Ectodermal cell (in vitro differentiated cells): ENCODE results near the gene B3GALT6.

Source experiments
- H3K27ac ChIP-seq: 2 replicates; pipeline ENCODE4 v1.7.0; 2013; ENCODE audit warnings: mild to moderate bottlenecking, low read depth, low read length; ENCODE audit not compliant: insufficient read depth, poor library complexity, severe bottlenecking
- H3K27me3 ChIP-seq: 2 replicates; pipeline ENCODE4 v1.7.0; 2013; ENCODE audit warnings: mild to moderate bottlenecking, low read length; ENCODE audit not compliant: insufficient read depth, control insufficient read depth, poor library complexity, severe bottlenecking
- H3K36me3 ChIP-seq: one replicate; pipeline ENCODE4 v1.7.0; 2013; ENCODE audit warnings: low read length; ENCODE audit not compliant: control insufficient read depth, insufficient read depth
- H3K4me1 ChIP-seq: one replicate; pipeline ENCODE4 v1.7.0; 2013; ENCODE audit warnings: low read length; ENCODE audit not compliant: control insufficient read depth, insufficient read depth
- H3K4me3 ChIP-seq: 2 replicates; pipeline ENCODE4 v1.7.0; 2013; ENCODE audit warnings: low read depth, low read length, control low read depth; ENCODE audit not compliant: insufficient read depth
- H3K9me3 ChIP-seq: 2 replicates; pipeline ENCODE4 v1.7.0; 2013; ENCODE audit warnings: mild to moderate bottlenecking, low read length, moderate library complexity; ENCODE audit not compliant: control insufficient read depth
- WGBS, 2 experiments: methylation state at CpG; one replicate each; pipeline ENCODE4 v1.1.7; 2013; ENCODE audit warnings: missing lambda C conversion rate in 2 of 2; 5-methylcytosine and 5-hydroxymethylcytosine counted together

The B3GALT6 gene

GRCh38 chr1:1202831-1203560 is 29.0 kb upstream of the B3GALT6 start:
- Histone ChIP-seq H3K4me3 (no peak overlapping the region), H3K9me3 (no peaks in the 10 kb centered on the region), H3K36me3 (no peaks in the 10 kb centered on the region), H3K27me3 (peaks cover 74% of the 10 kb centered on the region), H3K4me1 (peaks cover 8% of the 10 kb centered on the region), H3K27ac (no peak overlapping the region)
- 78 to 79% methylated on average over 27 of the region's 27 CpGs for WGBS, 2 experiments

GRCh38 chr1:1203561-1204424 is 28.2 kb upstream of the B3GALT6 start:
- Histone ChIP-seq H3K4me1 (peaks cover 8% of the 10 kb centered on the region), H3K9me3 (no peaks in the 10 kb centered on the region), H3K36me3 (no peaks in the 10 kb centered on the region), H3K4me3 (no peak overlapping the region), H3K27me3 (peaks cover 74% of the 10 kb centered on the region), H3K27ac (no peak overlapping the region)
- WGBS, 2 experiments = 85 to 86% methylated on average over 49 of the region's 49 CpGs

DNA sequence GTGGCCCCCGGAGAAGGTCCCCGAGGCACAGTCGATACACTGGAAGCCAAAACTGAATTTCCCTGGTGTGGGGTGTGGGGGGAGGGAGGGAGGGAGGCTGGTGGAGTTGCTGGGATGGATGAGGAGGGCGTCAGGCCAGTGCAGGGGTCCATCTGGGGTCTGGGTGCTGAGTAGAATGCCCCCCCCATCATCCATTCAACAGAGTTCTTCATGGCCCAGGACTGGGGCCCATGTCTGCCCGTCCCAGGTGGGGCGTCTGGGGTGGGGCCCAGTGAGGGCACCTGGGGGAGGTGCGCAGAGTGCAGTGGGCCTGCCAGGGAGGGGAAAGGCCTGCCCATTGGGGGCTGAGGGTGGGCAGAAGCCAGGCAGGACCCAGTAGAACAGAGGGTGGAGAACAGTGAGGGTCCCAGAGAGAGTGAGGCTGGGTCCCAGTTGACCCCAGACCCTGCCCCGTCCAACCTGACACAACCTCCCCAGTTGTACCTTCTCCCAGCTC is 27.6 kb upstream of the B3GALT6 start:
- Histone ChIP-seq H3K9me3 (no peaks in the 10 kb centered on the region), H3K36me3 (no peaks in the 10 kb centered on the region), H3K27ac (no peak overlapping the region), H3K27me3 (peaks cover 70% of the 10 kb centered on the region), H3K4me3 (no peak overlapping the region), H3K4me1 (peaks cover 8% of the 10 kb centered on the region)
- WGBS, 2 experiments = 91 to 93% methylated on average over 8 of the region's 8 CpGs

- H3K27ac ChIP-seq = no peak overlapping the region
- H3K36me3 ChIP-seq = no peaks in the 10 kb centered on the region
- H3K9me3 ChIP-seq = no peaks in the 10 kb centered on the region
- peaks cover 69% of the 10 kb centered on the region for H3K27me3 ChIP-seq
- H3K4me1 ChIP-seq = peaks cover 8% of the 10 kb centered on the region
- no peak overlapping the region for H3K4me3 ChIP-seq
- 88 to 90% methylated on average over 19 of the region's 19 CpGs for WGBS, 2 experiments
Observed at GRCh38 chr1:1204998-1205768, 26.9 kb upstream of the B3GALT6 start.

- no peaks in the 10 kb centered on the region for H3K9me3 ChIP-seq
- WGBS, 2 experiments = 33% methylated on average over 31 of the region's 31 CpGs
- H3K4me3 ChIP-seq = peak overlapping the region; percentile 23
- H3K27me3 ChIP-seq = peaks cover 62% of the 10 kb centered on the region
- no peak overlapping the region for H3K27ac ChIP-seq
- H3K4me1 ChIP-seq = peaks cover 8% of the 10 kb centered on the region
- no peaks in the 10 kb centered on the region for H3K36me3 ChIP-seq
Observed at GRCh38 chr1:1205769-1206375, 26.2 kb upstream of the B3GALT6 start.

DNA sequence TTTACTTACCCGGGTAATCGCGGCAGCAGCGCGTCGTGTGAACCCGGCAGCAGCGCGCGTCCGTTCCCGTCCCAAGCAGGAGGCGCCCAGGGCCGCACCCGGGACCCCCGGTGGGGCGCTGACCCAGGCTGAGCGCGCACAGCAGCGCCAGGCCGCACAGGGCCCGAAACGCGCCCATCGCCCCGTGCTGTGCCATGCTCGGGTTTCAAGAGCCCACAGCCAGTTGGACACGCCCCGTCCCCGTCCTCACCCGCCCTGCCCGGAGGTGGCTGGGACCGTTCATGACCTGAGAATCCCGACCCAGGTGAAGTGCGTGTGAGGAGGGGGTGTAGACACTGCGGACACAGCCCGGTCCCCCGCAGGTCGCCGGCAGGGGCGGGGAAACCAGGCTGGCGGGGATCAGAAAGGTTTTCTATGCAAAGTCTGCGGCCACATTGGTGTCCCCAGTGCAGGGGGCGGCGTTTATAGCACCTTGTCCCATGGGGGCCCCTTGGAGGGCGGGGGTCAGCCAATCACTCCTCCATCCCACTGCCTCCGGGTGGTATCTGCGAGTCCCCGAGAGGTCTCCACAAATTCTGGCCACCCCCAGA is 25.6 kb upstream of the B3GALT6 start, which contains the start of gene TNFRSF18:
TSS of gene TNFRSF18 (minus strand) at position 217 of the 590 bp plus-strand sequence. CDS start at position 196, 21 bp downstream.
- Histone ChIP-seq H3K27ac (no peak within 1 kb of the TSS), H3K36me3 (no peaks in the 10 kb centered on the region), H3K4me1 (peaks cover 8% of the 10 kb centered on the region), H3K4me3 (peak within 1 kb of the TSS; percentile 23), H3K27me3 (peaks cover 56% of the 10 kb centered on the region), H3K9me3 (no peaks in the 10 kb centered on the region)
- WGBS, 2 experiments = 10% methylated on average over 49 of the region's 49 CpGs

- H3K27me3 ChIP-seq = peaks cover 53% of the 10 kb centered on the region
- no peak overlapping the region for H3K27ac ChIP-seq
- H3K9me3 ChIP-seq = no peaks in the 10 kb centered on the region
- no peak overlapping the region for H3K4me3 ChIP-seq
- H3K4me1 ChIP-seq = peaks cover 8% of the 10 kb centered on the region
- 81 to 83% methylated on average over 19 of the region's 19 CpGs for WGBS, 2 experiments
- no peaks in the 10 kb centered on the region for H3K36me3 ChIP-seq
Observed at GRCh38 chr1:1206966-1207531, 25.0 kb upstream of the B3GALT6 start.

DNA sequence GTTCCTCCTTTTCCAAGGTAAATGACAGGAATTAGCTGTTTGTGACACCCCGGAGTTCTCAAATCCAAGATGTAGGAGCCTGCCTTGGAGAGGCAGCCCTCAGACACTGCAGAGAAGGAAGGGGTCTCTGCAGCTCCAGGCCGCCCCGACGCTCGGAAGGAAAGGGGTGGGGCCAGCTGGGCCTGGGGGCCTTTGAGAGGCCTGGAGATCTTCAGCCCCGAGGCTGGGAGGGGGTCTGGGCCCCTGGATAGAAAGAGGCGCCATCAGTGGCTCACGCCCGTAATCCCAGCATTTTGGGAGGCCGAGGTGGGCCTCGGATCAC is 24.5 kb upstream of the B3GALT6 start:
- peaks cover 49% of the 10 kb centered on the region for H3K27me3 ChIP-seq
- no peaks in the 10 kb centered on the region for H3K36me3 ChIP-seq
- peaks cover 8% of the 10 kb centered on the region for H3K4me1 ChIP-seq
- no peak overlapping the region for H3K27ac ChIP-seq
- 87 to 89% methylated on average over 11 of the region's 11 CpGs for WGBS, 2 experiments
- H3K4me3 ChIP-seq = no peak overlapping the region
- no peaks in the 10 kb centered on the region for H3K9me3 ChIP-seq

DNA sequence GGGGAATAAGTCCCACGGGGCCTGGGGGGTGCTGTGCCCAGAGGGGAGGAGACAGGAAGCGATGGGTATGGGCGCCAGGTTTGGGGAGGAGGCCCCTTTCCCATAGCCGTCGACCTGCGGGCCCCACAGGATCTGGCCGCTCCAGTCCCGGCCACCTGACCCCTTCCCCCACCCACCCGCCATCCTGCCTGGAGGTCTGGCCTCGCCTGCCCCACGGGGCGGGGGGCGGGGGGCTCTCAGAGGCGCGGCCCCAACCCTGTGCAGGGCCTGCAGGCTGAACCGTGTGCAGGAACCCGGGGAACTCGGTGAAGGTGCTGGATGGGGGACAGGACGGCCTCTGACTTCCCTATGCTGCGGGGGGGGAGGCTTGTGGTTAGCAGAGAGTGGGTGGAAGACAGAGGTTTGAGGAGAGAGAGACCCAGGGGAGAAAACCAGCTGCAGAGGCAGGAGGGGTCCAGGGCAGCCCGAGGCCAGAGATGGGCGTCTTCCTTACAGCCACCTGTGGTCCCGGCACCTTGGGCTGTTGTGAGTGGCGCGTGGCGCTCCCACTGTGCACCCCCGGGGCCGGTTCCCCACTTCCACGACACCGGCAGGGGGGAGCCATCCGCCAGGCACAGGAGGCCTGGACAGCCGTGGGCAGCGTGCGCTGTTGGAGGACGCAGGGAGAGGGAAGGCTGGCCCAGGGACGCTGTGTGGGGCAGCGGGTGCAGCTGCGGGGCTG is 23.2 kb upstream of the B3GALT6 start:
- WGBS, 2 experiments = 89 to 90% methylated on average over 37 to 38 of the region's 38 CpGs

More for the DNA sequence above, 23.2 kb upstream of the B3GALT6 start:
- no peaks in the 10 kb centered on the region for H3K36me3 ChIP-seq
- H3K9me3 ChIP-seq = no peaks in the 10 kb centered on the region
- peaks cover 36% of the 10 kb centered on the region for H3K27me3 ChIP-seq
- H3K27ac ChIP-seq = no peak overlapping the region
- peaks cover 8% of the 10 kb centered on the region for H3K4me1 ChIP-seq
- H3K4me3 ChIP-seq = no peak overlapping the region
